Activated T-cell treated with anti-CD3 and anti-CD28 coated beads, Interleukin-2, amount 50 U/mL, for 48 hours (primary cell): ENCODE results near the gene USP15.
"Not testable (repeated sequence)": the region's sequence is repeated elsewhere in the genome, so short reads cannot be mapped to it uniquely, and the experiment has no call there.

ENCODE experiments used
- DNase-seq, 2 experiments: peaks; one replicate each; pipeline ENCODE4 v3.0.0-alpha.2; 2020

The USP15 gene

DNA sequence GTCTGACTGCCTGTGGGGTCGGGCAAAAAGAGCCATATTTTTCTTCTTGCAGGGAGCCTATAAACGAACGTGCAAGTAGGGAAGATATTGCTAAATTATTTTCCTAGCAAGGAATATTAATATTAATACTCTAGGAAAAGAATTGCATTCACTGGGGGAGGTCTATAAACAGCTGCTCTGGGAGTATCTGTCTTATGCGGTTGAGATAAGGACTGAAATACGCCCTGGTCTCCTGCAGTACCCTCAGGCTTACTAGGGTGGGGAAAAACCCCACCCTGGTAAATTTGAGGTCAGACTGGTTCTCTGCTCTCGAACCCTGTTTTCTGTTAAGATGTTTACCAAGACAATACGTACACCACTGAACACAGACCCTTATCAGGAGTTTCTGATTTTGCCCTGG, 203.0 kb downstream of the USP15 start:
- not testable (repeated sequence) for DNase-seq
